Fibroblast of pulmonary artery (primary cell): Measurements from ENCODE around the gene TCF7.

Experiments
- DNase-seq: peaks from one replicate; pipeline ENCODE4 v3.0.0-alpha.2; 2010; ENCODE audit warnings: low read depth
- H3K4me3 ChIP-seq: replicated peaks from 2 replicates; pipeline ENCODE4 v1.5.1; 2011; ENCODE audit warnings: low read depth, mild to moderate bottlenecking, control low read depth, low read length, moderate library complexity
- TF ChIP-seq, protein P1 (sequence below): IDR thresholded peaks from 2 replicates; pipeline ENCODE4 v1.5.1; 2011; ENCODE audit warnings: mild to moderate bottlenecking, control low read depth, low read length, inconsistent platforms; ENCODE audit errors: missing control alignments

Gene TCF7

DNA sequence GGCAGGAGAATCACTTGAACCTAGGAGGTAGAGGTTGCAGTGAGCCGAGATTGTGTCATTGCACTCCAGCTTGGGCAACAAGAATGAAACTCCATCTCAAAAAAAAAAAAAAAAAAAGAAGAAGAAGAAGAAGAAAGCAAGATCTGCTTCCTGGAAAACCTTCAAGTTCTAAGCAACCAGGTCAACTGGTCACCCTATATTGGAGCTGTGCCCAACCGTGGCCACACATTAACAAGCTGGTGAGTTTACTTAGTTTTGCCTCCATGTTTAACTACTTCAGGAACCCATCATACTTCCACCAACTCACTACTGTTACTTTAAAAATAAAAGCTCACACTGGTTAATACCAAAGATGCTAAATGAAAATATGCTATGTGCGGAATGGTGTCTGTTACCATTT, 74.5 kb downstream of the TCF7 start:
- TF ChIP-seq, protein P1, sequence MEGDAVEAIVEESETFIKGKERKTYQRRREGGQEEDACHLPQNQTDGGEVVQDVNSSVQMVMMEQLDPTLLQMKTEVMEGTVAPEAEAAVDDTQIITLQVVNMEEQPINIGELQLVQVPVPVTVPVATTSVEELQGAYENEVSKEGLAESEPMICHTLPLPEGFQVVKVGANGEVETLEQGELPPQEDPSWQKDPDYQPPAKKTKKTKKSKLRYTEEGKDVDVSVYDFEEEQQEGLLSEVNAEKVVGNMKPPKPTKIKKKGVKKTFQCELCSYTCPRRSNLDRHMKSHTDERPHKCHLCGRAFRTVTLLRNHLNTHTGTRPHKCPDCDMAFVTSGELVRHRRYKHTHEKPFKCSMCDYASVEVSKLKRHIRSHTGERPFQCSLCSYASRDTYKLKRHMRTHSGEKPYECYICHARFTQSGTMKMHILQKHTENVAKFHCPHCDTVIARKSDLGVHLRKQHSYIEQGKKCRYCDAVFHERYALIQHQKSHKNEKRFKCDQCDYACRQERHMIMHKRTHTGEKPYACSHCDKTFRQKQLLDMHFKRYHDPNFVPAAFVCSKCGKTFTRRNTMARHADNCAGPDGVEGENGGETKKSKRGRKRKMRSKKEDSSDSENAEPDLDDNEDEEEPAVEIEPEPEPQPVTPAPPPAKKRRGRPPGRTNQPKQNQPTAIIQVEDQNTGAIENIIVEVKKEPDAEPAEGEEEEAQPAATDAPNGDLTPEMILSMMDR = no peak
- no peak for DNase-seq
- H3K4me3 ChIP-seq = no peak overlapping the region

- DNase-seq = no peak
- H3K4me3 ChIP-seq = no peak overlapping the region
- TF ChIP-seq, protein P1 = no peak
Observed at GRCh38 chr5:134195666-134196065, 81.2 kb downstream of the TCF7 start.
